Measurements from ENCODE around the gene BCAS3.
"Not testable (repeated sequence)": the region's sequence is repeated elsewhere in the genome, so short reads cannot be mapped to it uniquely, and the experiment has no call there.

BCAS3 gene

DNA sequence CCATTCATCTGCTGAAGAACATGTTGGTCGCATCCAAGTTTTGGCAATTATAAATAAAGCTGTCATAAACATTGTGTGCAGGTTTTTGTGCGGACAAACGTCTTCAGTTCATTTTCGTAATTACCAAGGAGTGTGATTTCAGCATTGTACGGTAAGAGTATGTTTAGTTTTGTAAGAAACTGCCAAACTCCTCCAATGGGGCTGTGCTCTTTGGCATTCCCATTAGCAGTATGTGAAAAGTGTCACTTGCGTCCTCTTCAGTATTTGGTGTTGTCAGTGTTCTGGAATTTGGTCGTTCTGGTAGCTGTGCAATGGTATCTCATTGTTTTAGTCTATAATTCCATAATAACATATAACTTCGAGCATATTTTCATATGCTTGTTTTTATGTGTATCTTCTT lies 120.9 kb downstream of the BCAS3 start:
- DNase-seq (ENCODE audit: low read depth), result no peak

DNA sequence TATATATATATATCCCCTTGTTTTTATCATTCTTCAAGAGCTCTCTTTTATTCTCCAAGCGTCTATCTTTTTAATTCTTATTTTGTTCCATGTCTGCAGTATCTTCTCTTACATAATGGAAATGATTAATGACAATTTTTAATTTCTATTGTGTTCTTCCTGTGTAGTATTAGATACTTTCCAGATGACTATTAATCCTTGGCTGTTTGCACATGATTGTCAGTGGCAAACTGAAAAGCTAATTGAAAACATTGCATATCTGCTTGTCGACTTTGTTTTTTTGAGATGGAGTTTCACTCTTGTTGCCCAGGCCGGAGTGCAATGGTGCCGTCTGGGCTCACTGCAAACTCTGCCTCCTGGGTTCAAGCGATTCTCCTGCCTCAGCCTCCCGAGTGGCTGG lies 124.7 kb downstream of the BCAS3 start:
- DNase-seq (ENCODE audit: low read depth), result no peak

DNA sequence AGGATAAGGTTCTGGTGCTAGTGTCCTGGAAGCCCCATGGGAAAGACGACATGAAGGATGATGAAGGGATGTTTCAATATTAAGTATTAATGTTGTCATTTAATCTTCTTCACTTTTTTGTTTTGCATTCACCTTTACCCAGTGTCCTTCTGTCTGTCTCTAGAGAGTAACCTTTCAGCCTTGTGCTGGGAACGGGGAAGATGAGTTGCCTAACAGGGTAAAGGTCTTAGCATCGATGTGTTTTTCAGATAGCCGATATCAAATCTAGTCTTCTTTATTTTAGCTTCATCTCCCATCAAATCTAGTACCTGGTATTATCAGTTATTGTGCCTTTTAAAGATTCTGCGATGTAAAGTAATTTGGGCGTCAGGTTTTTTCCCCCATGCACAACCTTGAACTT lies 125.4 kb downstream of the BCAS3 start:
- no peak for DNase-seq (ENCODE audit: low read depth)

DNA sequence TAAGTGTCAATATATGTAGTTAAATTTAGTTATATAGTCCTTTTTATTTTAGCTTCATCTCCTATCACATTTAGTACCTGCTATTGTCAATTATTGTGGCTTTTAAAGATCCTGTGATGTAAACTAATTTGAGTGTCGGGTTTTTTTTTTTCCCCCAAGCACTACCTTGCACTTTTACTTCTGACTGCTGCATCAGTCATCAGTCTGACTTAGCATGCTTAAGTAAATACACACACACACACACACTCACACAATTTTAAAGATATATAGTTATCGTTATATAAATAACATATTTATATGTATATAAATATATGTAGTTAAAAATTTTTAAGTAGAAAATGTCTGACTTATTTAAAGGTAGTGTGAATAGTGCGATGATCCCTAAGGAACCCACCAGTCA lies 127.2 kb downstream of the BCAS3 start:
- no peak for DNase-seq (ENCODE audit: low read depth)

DNA sequence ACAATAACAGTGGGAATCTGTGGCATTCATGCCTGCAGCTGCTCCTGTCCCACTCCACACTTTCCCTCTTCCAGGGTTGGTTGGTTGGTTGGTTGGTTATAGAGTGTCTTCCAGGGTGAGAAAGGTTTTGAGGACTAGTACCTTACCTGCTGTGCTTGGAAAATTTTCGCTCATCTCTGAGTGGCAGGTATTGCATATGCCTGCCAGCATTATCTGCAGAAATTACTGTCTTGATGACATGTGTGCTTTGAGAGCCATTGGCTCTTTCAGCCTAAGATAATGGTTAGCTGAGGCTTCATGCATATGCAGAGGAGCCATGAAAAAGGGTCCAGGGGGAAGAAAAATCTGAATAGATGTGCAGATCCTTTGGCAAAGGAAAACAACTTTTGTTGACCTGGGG lies 131.8 kb downstream of the BCAS3 start:
- DNase-seq (ENCODE audit: low read depth), result no peak

DNA sequence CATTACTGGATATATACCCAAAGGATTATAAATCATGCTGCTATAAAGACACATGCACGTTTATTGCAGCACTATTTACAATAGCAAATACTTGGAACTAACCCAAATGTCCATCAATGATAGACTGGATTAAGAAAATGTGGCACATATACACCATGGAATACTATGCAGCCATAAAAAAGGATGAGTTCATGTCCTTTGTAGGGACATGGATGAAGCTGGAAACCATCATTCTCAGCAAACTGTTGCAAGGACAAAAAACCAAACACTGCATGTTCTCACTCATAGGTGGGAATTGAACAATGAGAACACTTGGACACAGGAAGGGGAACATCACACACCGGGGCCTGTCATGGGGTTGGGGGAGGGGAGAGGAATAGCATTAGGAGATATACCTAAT lies 137.3 kb downstream of the BCAS3 start:
- DNase-seq (ENCODE audit: low read depth), result not testable (repeated sequence)

DNA sequence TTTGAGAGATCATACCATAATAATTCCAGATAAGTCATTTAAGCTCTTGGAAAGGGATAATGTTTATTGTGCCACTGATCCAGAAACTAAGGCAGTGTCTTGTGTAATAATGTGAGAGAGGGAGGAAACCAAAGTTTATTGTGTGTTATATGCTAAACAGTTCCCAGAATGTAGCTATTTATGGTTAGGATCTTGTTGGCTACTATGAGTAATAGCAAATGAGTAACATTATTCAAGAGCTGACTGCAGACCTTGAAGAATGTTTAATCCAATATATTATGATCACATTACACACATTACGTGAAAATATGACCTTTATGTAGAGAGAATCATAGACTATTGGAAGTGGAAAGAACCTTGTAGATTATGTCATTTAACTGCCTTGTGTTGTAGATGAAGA lies 139.5 kb downstream of the BCAS3 start:
- no peak for DNase-seq (ENCODE audit: low read depth)

DNA sequence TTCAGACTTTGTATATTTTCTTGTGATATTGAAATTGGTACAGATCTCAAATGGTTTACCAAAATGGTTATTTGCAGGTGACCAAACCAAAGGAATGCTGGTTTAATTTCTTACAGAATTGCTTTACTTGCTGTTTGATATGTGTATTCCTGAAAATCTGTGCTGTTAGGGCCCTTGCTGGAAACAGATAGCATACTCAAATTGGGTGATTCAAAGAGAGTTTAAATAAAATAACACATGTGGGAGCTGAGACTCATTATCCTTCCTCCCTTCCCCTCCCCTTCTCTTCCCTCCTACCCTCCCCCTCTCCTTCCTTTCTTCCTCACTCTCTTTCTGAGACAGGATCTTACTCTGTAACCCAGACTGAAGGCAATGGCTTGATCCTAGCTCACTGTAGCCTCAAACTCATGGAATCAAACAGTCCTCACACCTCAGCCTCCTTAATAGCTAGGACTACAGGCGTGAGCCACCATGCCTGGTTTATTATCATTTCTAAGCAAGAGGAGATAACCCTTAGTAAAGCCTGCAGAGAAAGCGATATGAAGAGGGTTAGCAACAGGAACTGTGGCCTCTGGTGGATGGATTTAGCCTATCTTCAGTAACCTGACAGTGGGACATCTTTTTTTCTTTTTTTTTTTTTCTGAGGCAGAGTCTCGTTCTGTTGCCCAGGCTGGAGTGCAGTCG lies 141.9 kb downstream of the BCAS3 start:
- no peak for DNase-seq (ENCODE audit: low read depth)

DNA sequence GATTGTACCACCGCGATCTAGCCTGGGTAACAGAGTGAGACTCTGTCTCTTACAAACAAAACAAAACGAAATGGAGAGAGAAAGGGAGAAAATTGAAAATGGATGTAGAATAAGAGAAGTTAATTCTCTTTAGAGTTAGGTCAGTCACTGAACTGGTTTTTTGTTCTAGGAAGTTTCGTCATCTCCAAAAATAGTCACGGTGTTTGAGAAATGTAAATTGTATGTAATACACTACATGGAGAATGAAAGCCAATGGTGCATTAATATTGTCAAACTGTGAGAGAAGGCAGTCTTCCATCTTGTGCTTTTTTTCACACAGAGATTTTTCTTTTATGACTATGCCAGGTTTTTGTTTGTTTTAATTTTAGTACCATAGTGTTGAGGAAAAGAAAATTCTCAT lies 145.9 kb downstream of the BCAS3 start:
- DNase-seq (ENCODE audit: low read depth), result no peak

DNA sequence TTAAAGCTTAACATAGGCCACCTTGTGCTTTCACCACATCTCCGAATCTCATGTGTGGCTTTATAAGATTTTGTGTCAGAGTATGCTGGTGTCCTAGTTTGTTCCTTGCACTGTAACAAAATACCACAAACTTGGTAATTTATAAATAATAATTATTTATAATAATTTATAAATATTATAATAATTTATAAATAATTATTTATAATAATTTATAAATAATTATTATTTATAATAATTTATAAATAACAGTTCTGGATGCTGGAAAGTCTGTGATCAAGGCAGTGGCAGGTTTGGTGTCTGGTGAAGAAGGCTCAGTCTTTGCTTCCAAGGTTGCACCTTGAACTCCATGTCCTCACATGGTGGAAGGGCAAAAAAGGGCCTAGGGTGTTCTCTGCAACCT lies 147.7 kb downstream of the BCAS3 start:
- no peak for DNase-seq (ENCODE audit: low read depth)

DNA sequence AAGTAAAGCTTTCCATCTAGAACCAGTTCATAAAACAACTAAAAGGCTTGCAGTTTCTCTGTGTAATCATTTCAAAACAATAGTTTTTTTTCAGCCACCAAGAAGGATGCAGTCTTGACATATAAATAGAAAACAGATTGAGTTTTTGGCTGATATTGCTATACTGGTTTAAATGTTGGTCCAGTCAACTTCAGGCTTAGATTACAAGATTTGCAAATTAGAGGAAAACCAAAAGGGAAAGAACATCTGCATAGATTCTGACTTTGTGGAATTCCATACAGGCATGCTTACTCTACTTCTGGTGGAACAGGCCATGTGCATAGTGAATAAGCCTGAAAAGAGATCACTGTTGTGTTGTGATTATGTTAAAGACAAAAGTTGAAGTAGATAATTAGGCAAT lies 150.3 kb downstream of the BCAS3 start:
- no peak for DNase-seq (ENCODE audit: low read depth)

DNA sequence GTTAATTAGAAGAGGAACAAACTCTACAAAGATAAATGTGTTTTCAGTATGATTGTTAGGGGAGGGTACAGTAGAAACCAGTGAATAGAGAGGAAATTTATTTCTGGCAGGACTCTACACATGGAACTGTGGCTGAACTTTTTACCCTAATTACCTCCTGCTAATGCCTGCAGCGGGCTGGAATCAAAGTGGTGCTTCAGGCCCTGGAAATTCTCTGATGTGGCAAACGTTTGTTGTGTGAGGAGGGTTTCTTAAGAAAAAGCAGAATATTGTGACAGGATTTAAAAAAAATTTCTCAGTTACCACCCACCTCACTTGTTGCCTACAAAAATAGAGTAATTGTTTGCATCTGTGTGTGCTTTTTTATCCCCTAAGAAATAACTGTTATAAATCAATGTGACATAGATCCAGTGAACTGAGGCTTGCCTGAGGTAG lies 154.5 kb downstream of the BCAS3 start:
- no peak for DNase-seq (ENCODE audit: low read depth)

DNA sequence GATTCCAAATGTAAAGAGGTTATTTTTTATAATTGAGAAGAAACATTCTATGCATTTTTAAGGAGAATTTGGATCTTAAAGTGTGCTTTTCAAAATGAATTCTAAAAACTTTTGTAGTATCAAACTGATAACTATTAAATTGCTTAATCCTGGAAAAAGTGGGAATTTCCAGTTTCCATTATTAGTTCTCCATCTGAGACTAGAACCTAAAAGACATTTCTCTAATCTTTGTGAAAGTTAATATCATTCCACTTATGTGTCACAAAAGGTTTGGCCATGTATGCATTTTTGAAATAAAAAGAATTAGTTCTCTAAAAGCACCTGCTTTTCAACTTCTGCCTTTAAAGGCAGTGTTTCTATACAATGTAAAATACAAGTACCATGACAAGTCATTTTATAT lies 155.0 kb downstream of the BCAS3 start:
- DNase-seq (ENCODE audit: low read depth), result no peak

DNA sequence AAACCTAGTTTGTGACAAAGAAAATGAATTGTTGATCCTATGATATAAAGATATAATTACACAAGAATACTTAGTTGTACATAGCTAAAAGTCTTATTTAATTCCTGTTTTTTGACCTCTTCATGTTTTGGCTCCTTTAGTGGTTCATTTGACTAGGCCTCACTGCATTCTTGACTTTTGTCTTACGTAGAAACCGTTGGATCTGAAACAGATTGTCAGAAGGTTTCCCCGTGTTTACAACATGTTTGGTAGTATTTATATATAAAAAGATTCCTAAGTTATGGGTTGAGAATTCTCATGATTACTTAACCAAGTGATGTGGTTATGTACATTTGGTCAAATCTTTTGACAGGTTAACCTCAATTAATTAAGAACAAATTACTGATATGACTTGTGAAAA lies 162.8 kb downstream of the BCAS3 start:
- DNase-seq (ENCODE audit: low read depth), result no peak

DNA sequence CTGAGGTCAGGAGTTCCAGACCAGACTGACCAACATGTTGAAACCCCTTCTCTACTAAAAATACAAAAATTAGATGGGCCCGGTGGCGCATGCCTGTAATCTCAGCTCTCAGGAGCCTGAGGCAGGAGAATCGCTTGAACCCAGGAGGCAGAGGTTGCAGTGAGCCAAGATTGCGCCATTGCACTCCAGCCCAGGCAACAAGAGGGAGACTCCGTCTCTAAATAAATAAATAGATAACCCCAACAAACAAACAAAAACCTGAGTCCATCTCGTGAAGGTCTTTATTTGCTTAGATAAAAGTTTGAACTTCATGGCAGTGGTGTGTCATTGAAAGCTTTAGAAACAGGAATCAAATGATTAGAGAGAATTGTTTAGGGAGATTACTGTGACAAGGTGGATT lies 167.4 kb downstream of the BCAS3 start:
- DNase-seq (ENCODE audit: low read depth), result no peak

DNA sequence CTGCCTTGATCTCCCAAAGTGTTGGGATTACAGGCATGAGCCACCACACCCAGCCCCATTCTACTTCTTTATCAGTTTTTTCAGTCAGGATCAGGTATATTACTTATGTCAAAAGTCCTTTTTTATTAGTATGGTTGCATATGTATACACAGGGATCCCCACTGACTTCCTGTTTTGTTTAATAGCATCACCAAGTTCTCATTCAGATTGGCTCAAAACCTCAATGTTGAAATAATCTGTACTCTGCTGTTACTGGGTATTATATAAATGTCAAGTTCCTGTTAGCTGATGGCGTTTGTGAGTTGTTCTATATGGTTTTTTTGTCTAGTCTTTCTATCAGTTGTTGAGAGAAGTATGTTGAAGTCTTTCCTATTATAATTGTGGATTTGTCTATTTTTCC lies 168.5 kb downstream of the BCAS3 start:
- DNase-seq (ENCODE audit: low read depth), result no peak

DNA sequence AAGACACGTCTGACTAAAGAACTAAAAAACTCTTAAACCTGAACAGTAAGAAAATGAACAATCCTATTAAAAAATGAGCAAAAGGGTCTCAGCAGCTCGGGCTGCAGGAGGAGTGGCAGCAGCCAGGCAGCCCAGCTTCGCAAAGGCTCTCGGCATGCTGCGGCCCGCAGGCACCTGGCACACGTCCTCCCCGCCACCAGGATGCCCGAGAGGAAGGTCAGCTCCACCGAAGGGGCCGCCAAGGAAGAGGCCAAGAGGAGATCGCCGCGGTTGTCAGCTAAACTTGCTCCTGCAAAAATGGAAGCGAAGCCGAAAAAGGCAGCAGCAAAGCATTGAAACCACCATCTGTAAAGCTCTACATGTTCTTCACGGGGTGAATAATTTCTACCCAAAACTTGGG lies 173.5 kb downstream of the BCAS3 start:
- no peak for DNase-seq (ENCODE audit: low read depth)

DNA sequence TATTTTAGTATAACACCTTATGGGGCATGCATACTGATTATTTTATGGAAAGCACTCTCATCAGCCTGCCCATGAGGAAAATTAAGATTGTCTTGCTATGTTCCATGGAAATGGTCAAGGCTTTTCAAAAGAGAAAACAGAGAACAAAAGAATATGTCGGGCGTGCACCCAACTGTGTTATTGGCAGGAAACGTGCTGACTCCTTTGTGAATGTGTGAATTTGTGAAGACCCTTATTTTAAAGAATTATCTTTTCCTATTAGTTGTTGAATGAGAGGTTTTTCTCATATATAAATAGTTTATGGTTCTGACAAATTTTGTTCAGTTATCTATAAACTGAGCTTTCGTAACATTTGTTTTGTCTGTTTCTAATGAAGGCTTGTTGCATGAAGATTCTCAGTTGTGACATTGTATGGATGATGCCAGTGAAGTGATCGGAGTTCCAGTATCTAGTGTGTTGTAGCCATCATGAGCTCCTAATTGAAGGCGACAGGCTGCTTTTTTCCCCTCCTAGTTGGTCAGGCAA lies 180.0 kb downstream of the BCAS3 start:
- no peak for DNase-seq (ENCODE audit: low read depth)

DNA sequence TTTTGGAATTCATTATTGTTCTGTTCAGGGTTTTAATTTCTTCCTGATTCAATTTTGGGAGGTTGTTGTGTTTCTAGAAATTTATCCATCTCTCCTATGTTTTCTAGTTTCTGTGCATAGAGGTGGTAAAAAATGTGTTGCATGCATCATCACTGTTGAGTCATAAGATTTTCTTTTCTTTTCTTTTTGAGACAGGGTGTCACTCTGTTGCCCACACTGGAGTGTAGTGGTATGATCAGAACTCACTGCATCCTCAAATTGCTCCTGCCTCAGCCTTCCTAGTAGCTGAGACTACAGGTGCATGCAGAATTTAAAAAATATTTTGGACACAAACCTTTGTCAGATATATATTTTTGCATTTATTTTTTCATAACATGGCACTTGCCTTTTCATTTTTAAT lies 184.8 kb downstream of the BCAS3 start:
- no peak for DNase-seq (ENCODE audit: low read depth)

DNA sequence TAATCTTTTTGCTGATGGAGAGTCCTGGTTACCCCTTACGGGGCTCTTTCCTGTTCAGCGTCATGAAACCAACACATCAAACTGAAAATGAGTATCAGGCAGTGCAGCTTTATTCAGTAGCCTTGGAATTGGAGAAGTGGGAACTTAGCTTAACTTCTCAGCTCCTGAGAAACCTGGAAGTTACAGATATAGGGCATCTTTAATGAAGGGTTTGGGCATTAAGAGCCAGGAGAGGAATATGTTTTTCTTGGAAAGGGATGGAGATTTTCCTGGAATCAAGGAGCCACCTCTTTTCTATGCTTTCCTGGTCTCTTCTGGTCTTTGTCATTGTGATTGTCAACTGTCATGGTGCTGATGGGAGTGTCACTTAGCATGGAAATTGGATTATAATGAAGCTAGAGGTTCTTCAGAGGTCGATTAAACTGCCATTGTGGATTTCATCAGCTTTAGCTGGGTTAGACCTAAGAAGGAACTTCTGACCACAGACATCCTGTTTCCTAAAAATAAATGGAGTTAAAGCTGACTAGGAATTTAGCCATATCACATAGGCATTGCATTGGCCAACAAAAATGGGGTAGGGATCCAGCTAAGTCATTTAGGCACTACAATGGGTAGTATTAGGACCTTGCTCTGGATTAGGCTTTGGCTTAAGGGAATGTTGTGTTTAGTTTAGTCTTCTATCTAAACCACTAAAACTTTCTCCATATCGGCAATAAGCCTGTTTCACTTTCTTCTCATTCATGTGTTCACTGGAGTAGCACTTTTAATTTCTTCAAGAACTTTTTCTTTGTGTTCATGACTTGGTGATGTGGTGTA lies 186.4 kb downstream of the BCAS3 start:
- DNase-seq (ENCODE audit: low read depth), result no peak

DNA sequence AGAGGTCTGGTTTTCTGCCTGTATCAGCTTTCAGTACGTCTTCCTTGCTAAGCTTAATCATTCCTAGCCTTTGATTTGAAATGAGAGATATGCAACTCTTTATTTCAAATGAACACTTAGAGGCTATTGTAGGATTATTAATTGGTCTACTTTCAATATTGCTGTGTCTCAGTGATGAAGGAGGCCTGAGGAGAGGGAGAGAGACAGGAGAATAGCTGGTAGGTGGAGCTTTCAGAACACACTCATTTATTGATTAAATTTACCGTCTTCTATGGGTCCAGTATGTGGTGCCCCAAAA lies 187.0 kb downstream of the BCAS3 start:
- DNase-seq (ENCODE audit: low read depth), result no peak

DNA sequence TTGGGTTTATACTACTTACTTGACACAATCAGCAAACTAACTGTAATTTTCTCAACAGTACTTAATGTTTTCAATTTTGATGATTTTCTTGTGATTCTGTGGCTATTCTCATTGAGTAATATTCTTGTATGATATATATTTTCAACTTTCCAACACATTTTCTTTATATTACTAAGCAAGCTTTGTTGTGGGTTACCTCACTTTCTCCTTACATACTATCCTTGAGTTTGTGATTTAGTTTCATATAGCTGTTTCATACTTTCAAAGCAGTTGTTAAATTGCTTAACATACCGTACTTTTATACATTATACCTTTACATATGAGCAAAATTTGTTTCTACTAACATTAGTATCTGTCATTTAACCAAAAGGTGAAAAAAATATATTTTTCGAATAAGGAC lies 197.1 kb downstream of the BCAS3 start:
- DNase-seq (ENCODE audit: low read depth), result no peak

DNA sequence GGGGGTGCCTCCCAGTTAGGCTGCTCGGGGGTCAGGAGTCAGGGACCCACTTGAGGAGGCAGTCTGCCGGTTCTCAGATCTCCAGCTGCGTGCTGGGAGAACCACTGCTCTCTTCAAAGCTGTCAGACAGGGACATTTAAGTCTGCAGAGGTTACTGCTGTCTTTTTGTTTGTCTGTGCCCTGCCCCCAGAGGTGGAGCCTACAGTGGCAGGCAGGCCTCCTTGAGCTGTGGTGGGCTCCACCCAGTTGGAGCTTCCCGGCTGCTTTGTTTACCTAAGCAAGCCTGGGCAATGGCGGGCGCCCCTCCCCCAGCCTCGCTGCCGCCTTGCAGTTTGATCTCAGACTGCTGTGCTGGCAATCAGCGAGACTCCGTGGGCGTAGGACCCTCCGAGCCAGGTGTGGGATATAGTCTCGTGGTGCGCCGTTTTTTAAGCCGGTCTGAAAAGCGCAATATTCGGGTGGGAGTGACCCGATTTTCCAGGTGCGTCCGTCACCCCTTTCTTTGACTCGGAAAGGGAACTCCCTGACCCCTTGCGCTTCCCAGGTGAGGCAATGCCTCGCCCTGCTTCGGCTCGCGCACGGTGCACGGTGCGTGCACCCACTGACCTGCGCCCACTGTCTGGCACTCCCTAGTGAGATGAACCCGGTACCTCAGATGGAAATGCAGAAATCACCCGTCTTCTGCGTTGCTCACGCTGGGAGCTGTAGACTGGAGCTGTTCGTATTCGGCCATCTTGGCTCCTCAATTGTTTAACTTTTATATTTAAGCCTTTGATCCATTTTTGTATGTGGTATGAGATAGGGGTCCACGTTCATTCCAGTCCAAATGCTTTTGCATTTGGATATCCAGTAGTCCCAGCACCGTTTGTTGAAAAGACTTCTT lies 209.3 kb downstream of the BCAS3 start:
- DNase-seq (ENCODE audit: low read depth), result not testable (repeated sequence)
